Dendritic cell treated with granulocyte-macrophage colony-stimulating factor and Interleukin-4, amounts not matched to agents 40 ng/mL and 50 ng/mL, for 4 days (primary cell): Measurements from ENCODE around the gene RAB8B.

Experiments used
- H3K27ac Mint-ChIP-seq: one replicate; pipeline ENCODE4 v1.8.0; 2022; ENCODE audit warnings: mild to moderate bottlenecking, mixed read lengths
- H3K27me3 Mint-ChIP-seq: one replicate; pipeline ENCODE4 v1.8.0; 2022; ENCODE audit warnings: mild to moderate bottlenecking, mixed read lengths
- H3K36me3 Mint-ChIP-seq: one replicate; pipeline ENCODE4 v1.8.0; 2022; ENCODE audit warnings: low read depth, mixed read lengths
- H3K4me1 Mint-ChIP-seq: one replicate; pipeline ENCODE4 v1.8.0; 2022; ENCODE audit warnings: low read depth, mixed read lengths
- H3K4me3 Mint-ChIP-seq: one replicate; pipeline ENCODE4 v1.8.0; 2022; ENCODE audit warnings: mild to moderate bottlenecking, moderate library complexity, mixed read lengths
- H3K9me3 Mint-ChIP-seq: one replicate; pipeline ENCODE4 v1.8.0; 2022; ENCODE audit warnings: mixed read lengths
- intact Hi-C: fragments of 100-400 bp; cut with micrococcal nuclease; formaldehyde crosslinking; loops from one replicate; pipeline ENCODE4 v1.15.0; 2022

RAB8B gene

DNA sequence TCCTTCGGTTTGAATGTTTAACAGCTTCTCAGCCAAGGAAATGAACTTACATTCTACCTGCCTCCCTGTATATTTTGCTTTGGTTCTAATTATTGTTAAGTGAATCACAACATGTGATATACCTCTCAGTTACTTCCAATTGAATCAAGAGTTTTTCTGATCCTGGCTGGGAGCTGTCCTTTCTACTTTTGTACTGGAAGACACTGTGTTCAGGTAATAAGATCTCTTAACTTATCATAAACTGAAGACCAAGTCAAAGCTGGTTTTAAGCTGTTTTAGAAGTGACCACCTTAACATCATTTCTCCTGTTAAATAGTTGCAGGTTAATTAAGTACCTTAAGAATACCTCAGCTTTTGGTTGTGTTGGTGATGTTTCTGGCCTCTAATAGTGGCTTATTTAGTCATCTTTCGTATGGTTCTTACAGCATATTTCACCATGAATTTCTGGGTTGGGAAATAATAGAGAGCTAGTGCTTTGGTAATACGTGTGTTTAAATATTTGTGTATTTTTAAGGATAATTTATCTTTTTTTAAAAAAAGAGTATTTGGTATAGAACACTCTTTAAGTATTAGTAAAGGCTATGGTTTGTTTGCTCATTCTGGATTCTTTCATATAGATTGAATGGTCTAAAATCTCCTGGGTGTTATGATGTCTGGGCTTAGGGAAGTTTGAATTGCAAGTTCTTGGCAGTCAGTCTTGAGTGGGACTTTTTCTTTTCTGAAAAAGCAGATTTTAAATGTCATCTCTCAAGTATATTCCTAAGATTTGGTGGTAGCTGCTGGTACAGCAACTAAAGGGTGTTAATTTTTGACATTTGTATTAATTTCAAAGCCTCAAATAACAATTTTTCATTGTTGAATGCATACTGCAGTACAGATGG is 1.6 kb downstream of the RAB8B start:
- Mint-ChIP-seq H3K4me1 (peaks cover 51% of the 10 kb centered on the region), H3K9me3 (no peaks in the 10 kb centered on the region), H3K36me3 (peaks cover 16% of the 10 kb centered on the region), H3K27ac (peak overlapping the region; percentile 90), H3K4me3 (peak overlapping the region; percentile 89), H3K27me3 (no peaks in the 10 kb centered on the region)
- intact Hi-C loops: loop anchor here (2.0 to 5.0 kb wide), 4 partner anchors 34 to 91 kb away; partner anchors contain the start of gene RPS27L

GRCh38 chr15:63191895-63192618 is 2.7 kb downstream of the RAB8B start:
- Mint-ChIP-seq H3K4me3 (peak overlapping the region; percentile 23), H3K4me1 (peaks cover 56% of the 10 kb centered on the region), H3K27me3 (no peaks in the 10 kb centered on the region), H3K36me3 (peaks cover 16% of the 10 kb centered on the region), H3K9me3 (no peaks in the 10 kb centered on the region), H3K27ac (peak overlapping the region; percentile 90)
- intact Hi-C loops: loop anchor here (2.0 to 5.0 kb wide), 4 partner anchors 35 to 90 kb away; partner anchors contain the start of gene RPS27L

DNA sequence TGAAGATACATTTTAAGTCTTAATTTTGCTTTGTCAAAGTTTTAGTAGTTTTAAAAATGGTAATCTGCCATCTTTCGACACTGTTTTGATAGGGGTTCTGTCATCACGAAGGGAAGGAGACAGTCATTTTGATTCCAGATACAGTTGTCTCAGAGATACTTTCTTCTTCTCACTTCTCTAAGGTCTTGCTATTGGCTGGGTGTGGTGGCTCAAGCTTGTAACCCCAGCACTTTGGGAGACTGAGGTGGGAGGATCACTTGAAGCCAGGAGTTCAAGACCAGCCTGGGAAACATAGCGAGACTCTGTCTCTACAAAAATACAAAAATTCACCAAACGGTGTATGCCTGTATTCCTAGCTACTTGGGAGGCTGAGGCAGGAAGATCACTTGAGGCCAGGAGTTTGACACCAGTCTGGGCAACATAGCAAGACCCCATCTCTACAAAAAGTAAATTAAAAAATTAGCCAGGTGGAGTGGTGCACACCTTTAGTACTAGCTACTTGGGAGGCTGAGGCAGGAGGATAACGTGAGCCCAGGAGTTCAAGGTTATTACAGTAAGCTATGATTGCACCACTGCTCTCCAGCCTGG is 3.3 kb downstream of the RAB8B start:
- Mint-ChIP-seq H3K27ac (peak overlapping the region; percentile 90), H3K9me3 (no peaks in the 10 kb centered on the region), H3K4me1 (peaks cover 60% of the 10 kb centered on the region), H3K36me3 (peaks cover 23% of the 10 kb centered on the region), H3K4me3 (peak overlapping the region; percentile 23), H3K27me3 (no peaks in the 10 kb centered on the region)
- intact Hi-C loops: loop anchor here (5.0 kb wide), 3 partner anchors 35 to 90 kb away; partner anchors contain the start of gene RPS27L

DNA sequence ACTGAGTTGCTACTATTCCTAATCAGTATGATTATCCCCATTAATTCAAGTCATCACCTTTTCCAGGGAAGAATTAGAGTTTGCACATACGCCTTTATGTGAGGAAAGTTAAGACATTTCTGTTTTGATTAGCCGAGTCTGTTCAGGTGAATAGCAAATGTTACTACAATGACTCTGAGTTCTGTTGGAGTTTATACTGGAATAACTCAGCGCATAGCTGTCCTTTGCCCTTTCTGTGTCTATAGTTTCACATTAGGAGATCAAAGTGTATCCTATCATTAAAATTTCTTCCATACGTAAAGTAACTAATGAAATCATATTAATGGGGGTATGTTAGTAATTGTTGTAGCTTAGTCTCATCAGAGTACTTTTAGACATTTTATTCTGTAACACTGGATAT is 4.9 kb downstream of the RAB8B start:
- H3K27ac Mint-ChIP-seq: no peak overlapping the region
- no peak overlapping the region for H3K4me3 Mint-ChIP-seq
- H3K9me3 Mint-ChIP-seq: no peaks in the 10 kb centered on the region
- peaks cover 24% of the 10 kb centered on the region for H3K36me3 Mint-ChIP-seq
- intact Hi-C loops: loop anchor here (5.0 kb wide), 3 partner anchors 37 to 88 kb away; partner anchors contain the start of gene RPS27L
- peaks cover 59% of the 10 kb centered on the region for H3K4me1 Mint-ChIP-seq
- no peaks in the 10 kb centered on the region for H3K27me3 Mint-ChIP-seq

DNA sequence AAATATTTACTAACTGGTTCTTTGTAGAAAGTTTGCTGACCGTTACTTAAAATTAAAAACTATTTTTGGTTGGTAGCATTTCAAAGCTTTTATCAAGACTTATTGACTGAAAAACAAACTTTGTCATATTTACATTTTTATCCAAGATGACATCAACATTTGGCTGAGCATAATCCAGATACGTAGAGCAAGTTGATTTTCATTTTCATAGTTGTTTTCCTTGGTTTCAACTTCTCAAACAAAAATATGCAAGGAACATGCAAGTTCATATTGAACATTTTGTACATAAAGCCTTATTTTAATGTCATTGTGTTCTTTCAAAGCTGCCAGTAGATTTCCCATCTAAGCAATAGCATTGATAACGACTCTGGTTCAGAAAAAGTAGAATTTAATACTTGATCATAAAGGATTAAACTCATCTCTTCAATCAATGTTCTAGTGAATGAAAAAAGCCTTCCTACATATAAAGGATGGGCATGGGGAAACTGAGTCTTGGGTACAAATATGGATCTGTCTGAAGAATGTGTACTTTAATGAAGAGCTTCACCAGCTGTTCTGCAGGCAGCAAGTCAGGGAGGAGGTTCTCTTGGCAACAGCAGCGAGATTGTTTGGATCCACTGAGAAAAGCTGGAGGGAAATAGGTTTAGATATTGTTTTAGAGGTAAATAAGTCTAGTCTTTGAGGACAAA is 5.6 kb downstream of the RAB8B start:
- intact Hi-C loops: loop anchor here (5.0 kb wide), 4 partner anchors 38 to 87 kb away; partner anchors contain the start of gene RPS27L
- Mint-ChIP-seq H3K9me3 (no peaks in the 10 kb centered on the region), H3K36me3 (peaks cover 17% of the 10 kb centered on the region)

DNA sequence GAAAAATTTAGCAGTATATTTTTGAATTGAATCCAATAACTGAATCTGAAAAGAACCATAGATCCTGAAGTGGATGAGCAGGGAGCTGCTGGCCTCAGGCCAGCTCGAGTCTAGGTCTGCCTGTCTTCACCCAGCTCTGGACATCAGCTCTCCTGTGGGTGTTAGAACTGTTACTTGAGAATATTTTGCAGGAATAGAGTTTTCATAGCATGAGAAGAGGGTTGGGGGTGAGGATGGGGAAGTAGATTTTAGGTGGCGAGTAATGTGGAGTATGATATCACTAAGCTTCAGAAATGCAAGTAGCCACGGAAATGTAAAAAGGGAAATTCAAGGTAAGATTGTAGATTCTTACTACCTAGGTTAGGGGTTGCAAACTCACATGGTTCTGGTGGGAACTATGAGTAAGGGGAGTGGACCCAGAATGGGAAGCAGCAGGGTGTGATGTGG is 6.2 kb downstream of the RAB8B start:
- H3K9me3 Mint-ChIP-seq: no peaks in the 10 kb centered on the region
- peaks cover 17% of the 10 kb centered on the region for H3K36me3 Mint-ChIP-seq
- H3K4me1 Mint-ChIP-seq: peaks cover 55% of the 10 kb centered on the region
- intact Hi-C loops: loop anchor here (5.0 kb wide), 1 partner anchor 57 kb away; no protein-coding TSS in a partner anchor
- no peak overlapping the region for H3K4me3 Mint-ChIP-seq
- H3K27me3 Mint-ChIP-seq: no peaks in the 10 kb centered on the region
- peak overlapping the region; percentile 66 for H3K27ac Mint-ChIP-seq

More for the DNA sequence above, 5.6 kb downstream of the RAB8B start:
- H3K27ac Mint-ChIP-seq: peak overlapping the region; percentile 66
- H3K4me1 Mint-ChIP-seq: peaks cover 56% of the 10 kb centered on the region
- no peak overlapping the region for H3K4me3 Mint-ChIP-seq
- no peaks in the 10 kb centered on the region for H3K27me3 Mint-ChIP-seq

GRCh38 chr15:63196842-63197241 is 7.4 kb downstream of the RAB8B start:
- Mint-ChIP-seq H3K9me3 (no peaks in the 10 kb centered on the region), H3K27ac (no peak overlapping the region), H3K36me3 (peaks cover 26% of the 10 kb centered on the region), H3K27me3 (no peaks in the 10 kb centered on the region), H3K4me1 (peaks cover 55% of the 10 kb centered on the region), H3K4me3 (no peak overlapping the region)
- intact Hi-C loops: loop anchor here (5.0 kb wide), 1 partner anchor 55 kb away; no protein-coding TSS in a partner anchor

GRCh38 chr15:63197626-63198025 is 8.2 kb downstream of the RAB8B start:
- H3K27me3 Mint-ChIP-seq: no peaks in the 10 kb centered on the region
- no peak overlapping the region for H3K27ac Mint-ChIP-seq
- no peaks in the 10 kb centered on the region for H3K9me3 Mint-ChIP-seq
- peaks cover 26% of the 10 kb centered on the region for H3K36me3 Mint-ChIP-seq
- intact Hi-C loops: loop anchor here (5.0 kb wide), 1 partner anchor 55 kb away; no protein-coding TSS in a partner anchor
- H3K4me3 Mint-ChIP-seq: no peak overlapping the region
- H3K4me1 Mint-ChIP-seq: peaks cover 55% of the 10 kb centered on the region

DNA sequence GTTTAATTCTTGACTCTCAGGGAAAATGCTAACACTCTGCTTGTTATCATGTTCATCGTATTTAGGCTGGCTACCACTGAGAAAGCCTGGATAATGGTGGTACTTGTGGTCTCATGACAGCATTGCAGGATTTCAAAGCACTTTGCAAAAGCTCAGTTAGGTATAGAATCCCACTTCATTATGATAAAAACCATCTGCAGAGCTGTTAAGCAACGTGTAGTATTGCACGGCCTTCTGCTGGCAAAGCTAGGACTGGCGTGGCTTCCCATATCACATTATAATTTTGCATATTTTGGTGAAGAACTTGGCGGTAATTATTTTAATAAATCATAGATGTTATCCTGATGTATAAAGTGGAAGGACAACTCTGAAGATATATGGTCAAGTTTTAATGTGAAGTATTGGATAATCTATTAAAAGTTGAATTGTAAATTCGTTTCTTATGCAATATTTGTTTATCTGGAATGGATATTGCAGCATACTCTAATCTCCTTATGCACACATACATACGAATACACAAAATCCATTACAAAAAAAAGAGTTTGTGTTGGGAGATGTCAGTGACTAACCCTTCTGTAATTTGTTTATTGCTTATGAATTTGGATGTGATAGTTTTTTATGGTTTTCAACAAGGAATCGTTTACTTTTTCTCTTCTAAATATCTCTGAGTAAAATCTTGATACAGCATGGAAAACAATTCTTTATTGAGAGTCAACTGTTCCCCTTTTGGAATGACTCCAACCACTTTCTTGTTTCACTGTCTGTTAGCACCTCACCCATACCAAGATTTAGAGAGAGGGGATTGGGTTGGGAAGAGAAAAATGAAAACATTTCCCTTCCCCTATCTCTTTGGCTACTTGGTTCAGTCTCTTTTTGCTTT is 9.2 kb downstream of the RAB8B start:
- intact Hi-C loops: loop anchor here (5.0 kb wide), 1 partner anchor 54 kb away; no protein-coding TSS in a partner anchor
- Mint-ChIP-seq H3K9me3 (no peaks in the 10 kb centered on the region), H3K4me3 (no peak overlapping the region), H3K27ac (no peak overlapping the region), H3K27me3 (no peaks in the 10 kb centered on the region), H3K36me3 (peaks cover 26% of the 10 kb centered on the region), H3K4me1 (peaks cover 59% of the 10 kb centered on the region)

GRCh38 chr15:63200464-63201249 is 11.3 kb downstream of the RAB8B start:
- H3K27me3 Mint-ChIP-seq: no peaks in the 10 kb centered on the region
- intact Hi-C loops: no loop called here
- no peak overlapping the region for H3K4me3 Mint-ChIP-seq

DNA sequence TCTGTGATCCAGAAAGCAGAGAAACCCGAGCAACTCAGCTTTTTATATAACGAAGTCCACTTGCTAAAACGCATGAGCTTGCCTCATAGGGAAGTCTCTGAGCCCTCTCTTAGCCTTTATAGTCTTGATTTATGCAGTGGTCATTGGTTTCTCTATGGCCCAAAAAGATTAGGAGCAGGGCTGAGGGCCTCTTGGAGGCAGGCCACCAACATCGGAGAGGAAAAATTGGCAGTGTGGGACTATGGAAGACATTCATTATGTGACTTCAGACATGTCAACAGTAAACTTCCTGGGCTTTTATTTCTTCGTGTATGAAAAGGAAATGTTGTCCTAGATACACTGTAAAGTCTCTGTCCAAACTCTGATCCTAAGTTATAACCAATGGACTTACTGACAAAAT is 13.5 kb downstream of the RAB8B start:
- no peaks in the 10 kb centered on the region for H3K9me3 Mint-ChIP-seq
- no peaks in the 10 kb centered on the region for H3K27me3 Mint-ChIP-seq
- peak overlapping the region; percentile 53 for H3K27ac Mint-ChIP-seq
- H3K36me3 Mint-ChIP-seq: peaks cover 33% of the 10 kb centered on the region
- no peak overlapping the region for H3K4me3 Mint-ChIP-seq
- intact Hi-C loops: no loop called here
- H3K4me1 Mint-ChIP-seq: peaks cover 70% of the 10 kb centered on the region

More at GRCh38 chr15:63200464-63201249, 11.3 kb downstream of the RAB8B start:
- peaks cover 65% of the 10 kb centered on the region for H3K4me1 Mint-ChIP-seq
- H3K36me3 Mint-ChIP-seq: peaks cover 32% of the 10 kb centered on the region
- H3K27ac Mint-ChIP-seq: no peak overlapping the region
- H3K9me3 Mint-ChIP-seq: no peaks in the 10 kb centered on the region
